ENCODE data around the gene CENPO. TPM values are rescaled to one million over a fixed set of nuclear protein-coding genes. Genes with fewer than 3 reads are reported as not detected.

Gene CENPO
- total RNA-seq, 2 experiments from 2014 or later, result 3.4 to 3.5 TPM

GRCh38 chr2:24855726-24856125 lies 62.5 kb downstream of the CENPO start:
- Histone ChIP-seq H3K4me1 (ENCODE audit: insufficient read depth, low read length) (no peaks in the 10 kb centered on the region), H3K36me3 (ENCODE audit: insufficient read depth, low read length) (peaks cover 3% of the 10 kb centered on the region), H3K9me3 (ENCODE audit: control insufficient read depth in 1 of 2, insufficient read depth in 1 of 2, low read length in 2 of 2) (peaks cover 0 to 4% of the 10 kb centered on the region in 2 experiments), H3K4me3 (ENCODE audit: low read length) (no peak overlapping the region), H3K27me3 (ENCODE audit: control insufficient read depth in 1 of 2, insufficient read depth in 2 of 2, low read length in 2 of 2) (no peaks in the 10 kb centered on the region), H3K27ac (ENCODE audit: low read depth in 1 of 2, low read length in 2 of 2) (no peak overlapping the region)
- intact Hi-C loops (cut with DNase I, micrococcal nuclease), result no loop called here
- CTCF ChIA-PET, result no interaction called here
- Mint-ChIP-seq H3K36me3 (ENCODE audit: low read depth) (no peaks in the 10 kb centered on the region), H3K27me3 (no peaks in the 10 kb centered on the region), H3K4me1 (ENCODE audit: low read depth) (no peaks in the 10 kb centered on the region), H3K9me3 (no peaks in the 10 kb centered on the region), H3K27ac (no peak overlapping the region), H3K4me3 (no peak overlapping the region)
- ATAC-seq (ENCODE audit: poor library complexity) (no peak), DNase-seq (no peak)
- no peak for TF ChIP-seq CTCF (IDR thresholded peaks at IDR 0.05)
- POLR2A ChIA-PET, result no interaction called here

- Mint-ChIP-seq H3K27me3 (no peaks in the 10 kb centered on the region), H3K4me3 (no peak overlapping the region), H3K27ac (no peak overlapping the region), H3K4me1 (ENCODE audit: low read depth) (no peaks in the 10 kb centered on the region), H3K9me3 (no peaks in the 10 kb centered on the region), H3K36me3 (ENCODE audit: low read depth) (no peaks in the 10 kb centered on the region)
- no peak for TF ChIP-seq CTCF (IDR thresholded peaks at IDR 0.05)
- Histone ChIP-seq H3K27ac (ENCODE audit: low read depth in 1 of 2, low read length in 2 of 2) (no peak overlapping the region), H3K4me1 (ENCODE audit: insufficient read depth, low read length) (no peaks in the 10 kb centered on the region), H3K27me3 (ENCODE audit: control insufficient read depth in 1 of 2, insufficient read depth in 2 of 2, low read length in 2 of 2) (no peaks in the 10 kb centered on the region), H3K36me3 (ENCODE audit: insufficient read depth, low read length) (peaks cover 3% of the 10 kb centered on the region), H3K4me3 (ENCODE audit: low read length) (no peak overlapping the region), H3K9me3 (ENCODE audit: control insufficient read depth in 1 of 2, insufficient read depth in 1 of 2, low read length in 2 of 2) (peaks cover 0 to 4% of the 10 kb centered on the region in 2 experiments)
- intact Hi-C loops (cut with DNase I, micrococcal nuclease), result no loop called here
- ATAC-seq (ENCODE audit: poor library complexity), result no peak
- CTCF ChIA-PET, result no interaction called here
- POLR2A ChIA-PET, result no interaction called here
- DNase-seq, result no peak
Measured at GRCh38 chr2:24856791-24857211, 63.6 kb downstream of the CENPO start.

- Mint-ChIP-seq H3K4me3 (no peak overlapping the region), H3K27ac (no peak overlapping the region), H3K4me1 (ENCODE audit: low read depth) (no peaks in the 10 kb centered on the region), H3K27me3 (no peaks in the 10 kb centered on the region), H3K9me3 (no peaks in the 10 kb centered on the region), H3K36me3 (ENCODE audit: low read depth) (no peaks in the 10 kb centered on the region)
- no peaks in the 10 kb centered on the region for H3K4me1 ChIP-seq (ENCODE audit: insufficient read depth, low read length)
- peaks cover 3% of the 10 kb centered on the region for H3K36me3 ChIP-seq (ENCODE audit: insufficient read depth, low read length)
- CTCF ChIA-PET, result no interaction called here
- no peaks in the 10 kb centered on the region for H3K27me3 ChIP-seq (ENCODE audit: control insufficient read depth in 1 of 2, insufficient read depth in 2 of 2, low read length in 2 of 2)
- no peak overlapping the region for H3K27ac ChIP-seq (ENCODE audit: low read depth in 1 of 2, low read length in 2 of 2)
- DNase-seq (no peak), ATAC-seq (ENCODE audit: poor library complexity) (no peak)
- TF ChIP-seq CTCF (IDR thresholded peaks at IDR 0.05), result no peak
- POLR2A ChIA-PET, result no interaction called here
- no peak overlapping the region for H3K4me3 ChIP-seq (ENCODE audit: low read length)
- intact Hi-C loops (cut with DNase I, micrococcal nuclease), result no loop called here
- H3K9me3 ChIP-seq (ENCODE audit: control insufficient read depth in 1 of 2, insufficient read depth in 1 of 2, low read length in 2 of 2), result no peaks in the 10 kb centered on the region
Measured at GRCh38 chr2:24857746-24858145, 64.5 kb downstream of the CENPO start.

Data from CD4-positive, alpha-beta T cell (primary cell).